Pericardium fibroblast (primary cell): ENCODE results near the gene NDE1. TPM values are rescaled to one million over a fixed set of nuclear protein-coding genes. Genes with fewer than 3 reads are reported as not detected.

Experiments
- total RNA-seq: library from RNA; depleted of rRNA; stranded (reverse); fragments of >200 nt; gene quantifications from 2 replicates; pipeline ENCODE4 v1.2.3, GENCODE V29; 2015

The NDE1 gene, protein sequence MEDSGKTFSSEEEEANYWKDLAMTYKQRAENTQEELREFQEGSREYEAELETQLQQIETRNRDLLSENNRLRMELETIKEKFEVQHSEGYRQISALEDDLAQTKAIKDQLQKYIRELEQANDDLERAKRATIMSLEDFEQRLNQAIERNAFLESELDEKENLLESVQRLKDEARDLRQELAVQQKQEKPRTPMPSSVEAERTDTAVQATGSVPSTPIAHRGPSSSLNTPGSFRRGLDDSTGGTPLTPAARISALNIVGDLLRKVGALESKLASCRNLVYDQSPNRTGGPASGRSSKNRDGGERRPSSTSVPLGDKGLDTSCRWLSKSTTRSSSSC
- 16.8 and 20.8 TPM in 2 replicates for total RNA-seq

DNA sequence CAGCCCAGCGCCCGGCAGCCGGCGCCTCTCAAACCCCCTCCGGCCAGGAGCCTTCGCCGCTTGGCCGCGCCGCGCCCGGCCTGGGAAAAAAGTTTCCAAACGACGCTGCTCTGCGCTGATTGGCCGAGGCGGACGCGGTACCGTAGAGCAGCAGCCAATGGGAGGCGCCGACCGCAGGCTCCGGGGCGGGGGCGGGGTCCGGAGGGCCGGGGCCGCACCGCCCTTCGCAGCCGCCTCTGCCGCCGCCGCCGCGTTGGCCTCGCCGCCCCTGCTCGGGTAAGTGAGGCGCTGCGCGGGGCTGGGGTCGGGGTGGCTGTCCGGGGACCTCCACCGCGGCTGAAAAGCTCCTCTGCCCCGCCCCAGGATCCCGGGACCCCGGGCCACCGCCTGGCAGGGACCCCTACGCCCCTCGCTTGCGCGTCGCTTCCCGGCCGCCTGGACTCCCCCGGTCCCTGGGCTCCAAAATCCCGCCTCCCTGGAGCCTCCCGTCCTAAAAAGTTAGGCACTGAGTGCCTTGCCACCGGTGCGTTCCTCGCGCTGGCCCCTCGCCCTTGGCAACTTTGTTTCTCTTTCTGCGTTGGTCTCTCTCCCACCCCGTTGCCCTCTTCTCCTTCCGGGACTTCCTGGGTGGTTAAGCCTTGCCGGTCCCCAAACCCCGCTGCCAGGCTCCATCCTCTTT is at the start of gene NDE1:
Gene NDE1, plus strand, starts transcription at position 227 of the 679 bp plus-strand sequence. CDS start 14,534 bp downstream, outside the sequence.

DNA sequence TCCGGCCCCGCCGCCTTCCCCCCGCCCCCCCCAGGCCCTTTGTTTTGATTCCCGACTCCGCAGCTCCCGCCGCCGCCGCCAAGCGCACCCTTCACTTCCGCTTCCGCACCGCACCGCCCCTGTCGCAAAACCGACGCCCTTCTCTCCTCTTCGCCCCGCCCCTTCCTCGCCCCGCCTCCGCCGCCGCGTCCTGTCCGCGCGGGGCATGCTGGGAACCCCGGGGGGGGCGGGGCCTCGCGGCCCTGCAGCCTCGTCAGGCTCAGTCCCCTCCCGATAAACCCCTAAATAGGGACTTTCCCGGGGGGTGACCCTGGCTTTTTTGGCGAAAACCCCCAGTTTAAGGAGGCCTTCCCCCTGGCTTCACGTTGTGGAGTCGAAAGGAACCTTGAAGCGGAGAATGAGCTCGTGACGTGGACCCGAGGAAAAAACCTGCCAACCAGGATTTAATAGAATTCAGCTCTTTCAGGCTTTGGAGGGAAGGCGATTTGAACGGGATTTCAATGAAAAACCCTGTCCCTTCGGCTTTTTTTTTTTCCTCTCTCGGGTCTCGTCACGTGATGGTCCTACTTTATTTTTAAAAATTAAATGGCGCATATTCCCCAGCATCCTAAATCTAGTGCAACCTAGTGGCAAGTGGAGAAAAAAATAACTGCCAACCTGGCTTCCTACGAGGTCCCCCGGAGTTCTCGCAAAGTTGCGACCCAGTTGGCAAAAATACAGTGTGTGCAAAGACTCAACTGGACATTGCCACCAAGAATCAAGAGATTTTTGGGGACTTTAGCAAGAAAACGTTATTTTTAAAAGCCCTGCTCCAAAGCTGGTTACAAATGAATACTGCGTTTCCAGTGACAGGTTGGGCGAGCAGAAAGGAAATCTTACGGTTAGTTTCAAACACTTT is 6.7 kb upstream of the NDE1 start, which contains the start of gene MARF1:
Gene MARF1, minus strand, starts transcription at position 107 of the 898 bp plus-strand sequence. CDS start 3,921 bp downstream, outside the sequence.

Other genes with a start within 250 kb of the NDE1 start
- gene BMERB1, start 215.7 kb upstream of the NDE1 start, total RNA-seq: 43.1 and 43.9 TPM in 2 replicates
- 8.8 and 15.3 TPM in 2 replicates for gene MARF1, start 7.1 kb upstream of the NDE1 start, total RNA-seq
- 0.47 TPM in 1 of 2 replicates, not detected in the other for gene MYH11, start 206.8 kb downstream of the NDE1 start, total RNA-seq
- gene CEP20, start 238.4 kb downstream of the NDE1 start, total RNA-seq: 25.8 and 26.3 TPM in 2 replicates